ENCODE results near the gene LSM7. TPM values are rescaled to one million over a fixed set of nuclear protein-coding genes. Genes with fewer than 3 reads are reported as not detected.

Gene LSM7
- total RNA-seq, 1 donor from 2014 or later, result 108 TPM

DNA sequence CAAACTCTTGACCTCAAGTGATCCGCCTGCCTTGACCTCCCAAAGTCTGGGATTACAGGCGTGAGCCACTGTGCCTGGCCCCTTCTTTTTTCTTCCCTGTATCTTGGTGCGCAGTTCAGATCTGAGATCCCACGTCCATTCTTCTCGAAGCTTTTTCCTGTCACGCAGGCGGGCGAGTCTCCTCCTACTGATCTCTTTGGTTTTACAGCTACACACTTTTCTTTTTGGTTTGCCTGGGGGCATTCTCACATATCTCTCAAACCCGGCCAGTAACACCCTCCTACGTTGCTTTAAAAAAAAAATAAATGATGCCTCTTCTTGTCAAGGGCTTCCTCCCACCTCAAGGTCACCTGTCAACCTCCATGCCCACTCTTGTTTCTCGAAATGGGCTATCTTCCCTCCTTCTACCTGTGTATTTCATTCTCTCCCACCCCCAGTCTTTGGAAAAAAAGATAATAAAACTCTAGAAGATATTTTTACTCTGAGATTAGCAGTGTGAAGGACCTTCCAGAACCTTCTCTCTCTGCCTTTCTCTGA lies 43.8 kb upstream of the LSM7 start:
- TF ChIP-seq, protein P1, sequence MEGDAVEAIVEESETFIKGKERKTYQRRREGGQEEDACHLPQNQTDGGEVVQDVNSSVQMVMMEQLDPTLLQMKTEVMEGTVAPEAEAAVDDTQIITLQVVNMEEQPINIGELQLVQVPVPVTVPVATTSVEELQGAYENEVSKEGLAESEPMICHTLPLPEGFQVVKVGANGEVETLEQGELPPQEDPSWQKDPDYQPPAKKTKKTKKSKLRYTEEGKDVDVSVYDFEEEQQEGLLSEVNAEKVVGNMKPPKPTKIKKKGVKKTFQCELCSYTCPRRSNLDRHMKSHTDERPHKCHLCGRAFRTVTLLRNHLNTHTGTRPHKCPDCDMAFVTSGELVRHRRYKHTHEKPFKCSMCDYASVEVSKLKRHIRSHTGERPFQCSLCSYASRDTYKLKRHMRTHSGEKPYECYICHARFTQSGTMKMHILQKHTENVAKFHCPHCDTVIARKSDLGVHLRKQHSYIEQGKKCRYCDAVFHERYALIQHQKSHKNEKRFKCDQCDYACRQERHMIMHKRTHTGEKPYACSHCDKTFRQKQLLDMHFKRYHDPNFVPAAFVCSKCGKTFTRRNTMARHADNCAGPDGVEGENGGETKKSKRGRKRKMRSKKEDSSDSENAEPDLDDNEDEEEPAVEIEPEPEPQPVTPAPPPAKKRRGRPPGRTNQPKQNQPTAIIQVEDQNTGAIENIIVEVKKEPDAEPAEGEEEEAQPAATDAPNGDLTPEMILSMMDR (IDR thresholded peaks at IDR 0.05; ENCODE audit: unreplicated experiment), result no peak
- Mint-ChIP-seq H3K4me3 (ENCODE audit: unreplicated experiment) (no peak overlapping the region), H3K27ac (ENCODE audit: unreplicated experiment) (no peak overlapping the region), H3K9me3 (ENCODE audit: unreplicated experiment) (no peaks in the 10 kb centered on the region), H3K27me3 (ENCODE audit: unreplicated experiment) (peaks cover 5% of the 10 kb centered on the region), H3K4me1 (ENCODE audit: unreplicated experiment) (no peaks in the 10 kb centered on the region), H3K36me3 (ENCODE audit: low read depth, unreplicated experiment) (no peaks in the 10 kb centered on the region)
- DNase-seq (ENCODE audit: low spot score), result no peak

DNA sequence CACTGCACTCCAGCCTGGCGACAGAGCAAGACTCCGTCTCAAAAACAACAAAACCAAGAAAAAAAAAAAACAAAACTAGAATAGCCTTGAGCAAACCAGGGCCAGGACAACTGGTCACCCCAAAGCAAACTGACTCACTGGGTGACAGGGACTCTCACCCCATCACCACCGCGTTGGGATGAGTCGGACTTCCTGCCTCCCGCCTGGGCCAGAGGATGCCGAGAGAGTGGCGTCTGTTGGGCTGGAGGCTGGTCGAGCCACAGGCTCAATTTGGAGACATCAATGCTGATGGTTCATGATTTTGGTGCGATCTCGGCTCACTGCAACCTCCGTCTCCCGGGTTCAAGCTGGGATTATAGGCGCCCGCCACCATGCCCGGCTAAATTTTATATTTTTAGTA lies 43.3 kb upstream of the LSM7 start:
- H3K36me3 Mint-ChIP-seq (ENCODE audit: low read depth, unreplicated experiment), result no peaks in the 10 kb centered on the region
- H3K4me3 Mint-ChIP-seq (ENCODE audit: unreplicated experiment), result no peak overlapping the region
- H3K27ac Mint-ChIP-seq (ENCODE audit: unreplicated experiment), result no peak overlapping the region
- H3K27me3 Mint-ChIP-seq (ENCODE audit: unreplicated experiment), result peaks cover 5% of the 10 kb centered on the region
- DNase-seq (ENCODE audit: low spot score), result no peak
- H3K9me3 Mint-ChIP-seq (ENCODE audit: unreplicated experiment), result no peaks in the 10 kb centered on the region
- no peaks in the 10 kb centered on the region for H3K4me1 Mint-ChIP-seq (ENCODE audit: unreplicated experiment)
- TF ChIP-seq, protein P1 (IDR thresholded peaks at IDR 0.05; ENCODE audit: unreplicated experiment), result no peak

DNA sequence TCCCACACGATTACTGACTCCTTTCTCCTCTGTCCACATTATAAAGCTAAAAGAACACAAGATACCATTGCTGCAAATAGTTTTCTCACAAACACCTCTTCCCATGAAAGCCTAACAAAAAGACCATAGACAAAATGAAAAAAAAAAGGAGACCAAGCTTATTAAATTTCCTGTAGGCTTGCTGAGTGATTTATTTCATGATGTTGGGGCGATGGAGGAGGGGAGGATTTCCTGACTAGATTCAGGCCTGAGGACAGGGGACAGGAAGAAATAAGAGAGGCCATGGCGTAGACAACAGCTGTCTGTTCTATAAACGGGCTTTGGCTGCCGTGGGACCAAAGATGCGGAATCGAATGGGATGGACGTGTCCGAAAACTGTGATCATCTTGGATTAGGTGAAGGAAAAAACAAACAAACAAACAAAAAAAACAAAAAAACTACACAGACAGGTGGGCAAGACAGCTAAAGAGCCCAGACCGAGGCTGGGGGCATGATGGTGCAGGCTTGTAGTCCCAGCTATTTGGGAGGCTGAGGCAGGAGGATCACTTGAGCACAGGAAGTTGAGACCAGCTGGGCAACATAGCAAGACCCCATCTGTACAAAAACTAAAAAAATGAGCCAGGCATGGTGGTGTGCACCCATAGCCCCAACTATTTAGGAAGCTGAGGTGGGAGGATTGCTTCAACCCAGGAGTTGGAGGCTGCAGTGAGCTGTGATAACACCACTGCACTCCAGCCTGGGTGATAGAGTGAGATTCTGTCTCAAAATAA lies 37.0 kb upstream of the LSM7 start:
- H3K4me1 Mint-ChIP-seq (ENCODE audit: unreplicated experiment), result peaks cover 5% of the 10 kb centered on the region
- H3K36me3 Mint-ChIP-seq (ENCODE audit: low read depth, unreplicated experiment), result peaks cover 2% of the 10 kb centered on the region
- peaks cover 6% of the 10 kb centered on the region for H3K27me3 Mint-ChIP-seq (ENCODE audit: unreplicated experiment)
- H3K4me3 Mint-ChIP-seq (ENCODE audit: unreplicated experiment), result no peak overlapping the region
- H3K27ac Mint-ChIP-seq (ENCODE audit: unreplicated experiment), result no peak overlapping the region
- no peak for DNase-seq (ENCODE audit: low spot score)
- H3K9me3 Mint-ChIP-seq (ENCODE audit: unreplicated experiment), result no peaks in the 10 kb centered on the region
- TF ChIP-seq, protein P1 (IDR thresholded peaks at IDR 0.05; ENCODE audit: unreplicated experiment), result no peak

DNA sequence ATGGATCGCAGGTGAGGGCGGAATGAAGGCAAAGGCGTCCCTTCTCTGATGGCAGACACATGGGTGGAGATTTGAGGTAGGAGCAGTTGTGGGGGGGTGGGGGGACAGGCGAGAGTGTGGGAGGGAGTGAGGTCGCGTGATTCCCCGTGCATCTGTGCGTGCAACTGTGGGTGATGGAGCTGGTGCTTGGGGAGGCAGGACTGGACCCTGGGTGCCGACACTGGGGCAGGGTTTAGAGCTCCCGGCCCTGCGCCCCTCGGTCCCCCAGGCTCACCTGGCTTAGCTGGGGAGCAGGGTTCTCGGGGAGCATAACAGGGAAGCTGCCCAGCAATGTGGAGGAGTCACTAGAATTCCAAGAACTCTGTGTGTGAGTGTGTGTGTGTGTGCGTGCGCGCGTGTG lies 35.0 kb upstream of the LSM7 start:
- no peak overlapping the region for H3K27ac Mint-ChIP-seq (ENCODE audit: unreplicated experiment)
- no peaks in the 10 kb centered on the region for H3K9me3 Mint-ChIP-seq (ENCODE audit: unreplicated experiment)
- no peak for DNase-seq (ENCODE audit: low spot score)
- H3K4me3 Mint-ChIP-seq (ENCODE audit: unreplicated experiment), result no peak overlapping the region
- peaks cover 13% of the 10 kb centered on the region for H3K27me3 Mint-ChIP-seq (ENCODE audit: unreplicated experiment)
- peaks cover 5% of the 10 kb centered on the region for H3K4me1 Mint-ChIP-seq (ENCODE audit: unreplicated experiment)
- H3K36me3 Mint-ChIP-seq (ENCODE audit: low read depth, unreplicated experiment), result peaks cover 4% of the 10 kb centered on the region
- TF ChIP-seq, protein P1 (IDR thresholded peaks at IDR 0.05; ENCODE audit: unreplicated experiment), result no peak

DNA sequence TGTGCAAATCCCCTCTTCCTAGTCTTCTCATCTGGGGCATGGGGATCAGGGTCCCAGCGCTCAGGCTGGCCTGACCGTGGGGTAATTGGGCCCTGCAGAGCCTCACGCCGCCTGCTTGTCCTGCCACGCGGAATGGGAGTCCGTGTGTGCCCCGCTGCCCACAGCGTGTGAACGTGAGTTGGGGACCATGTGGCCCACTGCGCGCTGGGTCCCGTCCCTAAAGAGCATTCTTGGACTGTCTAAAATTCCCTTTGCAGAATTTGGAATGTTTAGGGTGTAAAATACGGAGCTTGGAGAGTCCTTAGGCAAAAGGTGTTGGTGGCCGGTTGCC lies 34.5 kb upstream of the LSM7 start:
- Mint-ChIP-seq H3K4me1 (ENCODE audit: unreplicated experiment) (peaks cover 5% of the 10 kb centered on the region), H3K27me3 (ENCODE audit: unreplicated experiment) (peaks cover 13% of the 10 kb centered on the region), H3K27ac (ENCODE audit: unreplicated experiment) (no peak overlapping the region), H3K4me3 (ENCODE audit: unreplicated experiment) (no peak overlapping the region), H3K36me3 (ENCODE audit: low read depth, unreplicated experiment) (peaks cover 4% of the 10 kb centered on the region), H3K9me3 (ENCODE audit: unreplicated experiment) (no peaks in the 10 kb centered on the region)
- no peak for DNase-seq (ENCODE audit: low spot score)
- TF ChIP-seq, protein P1 (IDR thresholded peaks at IDR 0.05; ENCODE audit: unreplicated experiment), result no peak

All from endothelial cell (in vitro differentiated cells).